ENCODE results near the gene THSD7B. TPM values are rescaled to one million over a fixed set of nuclear protein-coding genes. Genes with fewer than 3 reads are reported as not detected.

THSD7B gene
- total and polyA plus RNA-seq, 2 of the 8 experiments (the other 6 are each of a cell fraction or from before 2014, with no cell fraction given), result 0.60 to 2.9 TPM

GRCh38 chr2:137523931-137524330 lies 758.6 kb downstream of the THSD7B start:
- no peak overlapping the region for H3K14ac ChIP-seq (ENCODE audit: insufficient read length)
- H3K9me3 ChIP-seq (ENCODE audit: insufficient read depth in 2 of 2, low read depth in 1 of 2, low read length in 1 of 2), result no peaks in the 10 kb centered on the region
- ChIA-PET POLR2A (ENCODE audit: partially characterized antibody) (no interaction called here), CTCF (ENCODE audit: partially characterized antibody) (interaction anchor here (0.8 to 1.7 kb wide), 5 partner anchors 11 to 314 kb away, joined by 3 to 4 read pairs (median 3); no protein-coding TSS in a partner anchor)
- no peaks in the 10 kb centered on the region for H4K20me1 ChIP-seq (replicated peaks in 1 of 2; ENCODE audit: control insufficient read depth in 1 of 2, insufficient read depth in 2 of 2, low read length in 2 of 2)
- no peak overlapping the region for H2BK20ac ChIP-seq (ENCODE audit: low read length)
- no peaks in the 10 kb centered on the region for H3K79me2 ChIP-seq (ENCODE audit: control insufficient read depth in 1 of 2, insufficient read depth in 2 of 2, low read length in 2 of 2)
- no peaks in the 10 kb centered on the region; a peak in 2 of 7 replicates for H3K4me1 ChIP-seq (replicated peaks in 1 of 4; ENCODE audit: control insufficient read depth in 3 of 4, insufficient read depth in 4 of 4, low read length in 3 of 4)
- WGBS, 2 experiments (ENCODE audit: extremely low coverage in 1 of 2, insufficient coverage in 1 of 2, insufficient read length in 1 of 2, insufficient replicate concordance in 2 of 2, low coverage in 1 of 2, low lambda C conversion rate in 2 of 2, missing lambda C conversion rate in 1 of 2), result 63% methylated on average over 3 of the region's 3 CpGs; no CpG with 5 or more reads in 1 of the 2 experiments
- no peak overlapping the region for H3K4me2 ChIP-seq (ENCODE audit: insufficient read depth in 1 of 2, low read depth in 2 of 2, low read length in 2 of 2)
- no peak overlapping the region for H2AK5ac ChIP-seq (ENCODE audit: low read depth, low read length)
- H4K91ac ChIP-seq (replicated peaks; ENCODE audit: insufficient read length, low read length), result no peak overlapping the region
- no peak overlapping the region for H3K4ac ChIP-seq (replicated peaks; ENCODE audit: insufficient read length, low read depth, low read length)
- no peak overlapping the region for H3K56ac ChIP-seq (replicated peaks; ENCODE audit: insufficient read length, low read depth, low read length)
- H3K79me1 ChIP-seq (ENCODE audit: low read depth, low read length), result no peaks in the 10 kb centered on the region
- FAIRE-seq (no peak), DNase-seq (ENCODE audit: low read depth in 1 of 2, low spot score in 2 of 2) (no peak)
- H3K23me2 ChIP-seq (ENCODE audit: low read depth, low read length), result no peaks in the 10 kb centered on the region
- H3K9ac ChIP-seq (replicated peaks in 1 of 4; ENCODE audit: extremely low read depth in 1 of 4, low read depth in 3 of 4, low read length in 3 of 4), result no peak overlapping the region
- H4K5ac ChIP-seq (ENCODE audit: insufficient read length, low read depth, low read length), result no peak overlapping the region
- no peaks in the 10 kb centered on the region for H3K36me3 ChIP-seq (ENCODE audit: control insufficient read depth in 2 of 4, insufficient read depth in 4 of 4, low read length in 3 of 4)
- H3K4me3 ChIP-seq (ENCODE audit: extremely low read depth in 1 of 4, insufficient read depth in 2 of 4, low read depth in 3 of 4, low read length in 4 of 4), result no peak overlapping the region
- no peak overlapping the region for H3K23ac ChIP-seq (ENCODE audit: insufficient read length)
- H3K18ac ChIP-seq (ENCODE audit: extremely low read depth, low read length), result no peak overlapping the region
- H4K8ac ChIP-seq (ENCODE audit: extremely low read depth, insufficient read depth, low read length), result no peak overlapping the region
- no peak overlapping the region for H3K27ac ChIP-seq (ENCODE audit: low read depth, low read length)
- no peak overlapping the region for H2AFZ ChIP-seq (ENCODE audit: low read length)
- H3K27me3 ChIP-seq (replicated peaks in 1 of 4; ENCODE audit: control insufficient read depth in 3 of 4, extremely low read depth in 1 of 4, insufficient read depth in 3 of 4, low read length in 3 of 4), result no peaks in the 10 kb centered on the region
- no peak overlapping the region for H2BK5ac ChIP-seq (ENCODE audit: low read depth, low read length)
- H2BK15ac ChIP-seq (ENCODE audit: low read length), result no peak overlapping the region
- no peak overlapping the region for H2BK12ac ChIP-seq (ENCODE audit: low read depth, low read length)
- no peak overlapping the region for H2BK120ac ChIP-seq (replicated peaks; ENCODE audit: low read depth, low read length)
- TF ChIP-seq RAD21 (IDR thresholded peaks at IDR 0.05 in 1 of 2, conservative IDR thresholded peaks at IDR 0.05 in 1 of 2; ENCODE audit: low read depth in 2 of 2, low read length in 2 of 2) (no peak), SIN3A (conservative IDR thresholded peaks at IDR 0.05 in 1 of 2, IDR thresholded peaks at IDR 0.05 in 1 of 2; ENCODE audit: low read depth in 1 of 2, low read length in 2 of 2) (no peak), TCF12 (IDR thresholded peaks at IDR 0.05; ENCODE audit: low read depth, low read length) (no peak), RNF2 (IDR thresholded peaks at IDR 0.05; ENCODE audit: borderline replicate concordance, low read depth, low read length, missing control alignments, poor library complexity, severe bottlenecking) (no peak), HDAC6 (IDR thresholded peaks at IDR 0.05; ENCODE audit: low read depth, low read length) (no peak), E2F6 (IDR thresholded peaks at IDR 0.05) (no peak), MAX (IDR thresholded peaks at IDR 0.05) (no peak), ZNF274 (IDR thresholded peaks at IDR 0.05; ENCODE audit: borderline replicate concordance, extremely low read depth, low read length) (no peak), SRF (IDR thresholded peaks at IDR 0.05; ENCODE audit: low read depth, low read length) (no peak), RBBP5 (IDR thresholded peaks at IDR 0.05; ENCODE audit: borderline replicate concordance, low read depth, low read length) (no peak), SUZ12 (IDR thresholded peaks at IDR 0.05; ENCODE audit: low read length) (no peak), BCL11A (IDR thresholded peaks at IDR 0.05; ENCODE audit: low read depth in 2 of 2, low read length in 2 of 2) (no peak)
